AG04450 (cell line): ENCODE data around the gene CRADD. TPM values are rescaled to one million over a fixed set of nuclear protein-coding genes. Genes with fewer than 3 reads are reported as not detected.

Experiments
- CTCF ChIA-PET: fragments of 300-600, 350-600 bp; formaldehyde crosslinking; extraction: SDS; loops from one replicate; lab custom pipeline; 2022; ENCODE audit warnings: antibody characterized with exemption, inconsistent platforms; lab: Charles Lee
- POLR2A ChIA-PET: fragments of 350-600 bp; formaldehyde crosslinking; extraction: SDS; loops from one replicate; lab custom pipeline; 2021; ENCODE audit warnings: antibody characterized with exemption, inconsistent platforms; lab: Yijun Ruan, JAX
- DNase-seq: peaks from one replicate; pipeline ENCODE4 v3.0.0-alpha.2; 2011; ENCODE audit warnings: low read depth, low spot score
- H3K27ac ChIP-seq: one replicate; pipeline ENCODE4 v1.5.1; 2012; ENCODE audit warnings: low read depth, low read length, control low read depth
- H3K27me3 ChIP-seq: one replicate; pipeline ENCODE4 v1.6.0; 2012; ENCODE audit warnings: low read length; ENCODE audit not compliant: control insufficient read depth, insufficient read depth
- H3K4me3 ChIP-seq: 2 replicates; pipeline ENCODE4 v1.5.1; 2011; ENCODE audit warnings: mild to moderate bottlenecking, low read depth, low read length, control low read depth
- H3K9me3 ChIP-seq: 2 replicates; pipeline ENCODE4 v1.5.1; 2012; ENCODE audit warnings: low read length; ENCODE audit not compliant: control insufficient read depth, insufficient read depth
- CTCF ChIP-seq: IDR thresholded peaks from 2 replicates; pipeline ENCODE4 v1.5.1; 2011; ENCODE audit warnings: low read depth, low read length, control low read depth, inconsistent platforms
- polyA plus RNA-seq: library from polyadenylated mRNA; depleted of rRNA; stranded (reverse); fragments of >200 nt; gene quantifications from 2 replicates; pipeline ENCODE4 v1.2.3, GENCODE V29; 2011

CRADD gene
- polyA plus RNA-seq, 1 experiment: 8.8 TPM

DNA sequence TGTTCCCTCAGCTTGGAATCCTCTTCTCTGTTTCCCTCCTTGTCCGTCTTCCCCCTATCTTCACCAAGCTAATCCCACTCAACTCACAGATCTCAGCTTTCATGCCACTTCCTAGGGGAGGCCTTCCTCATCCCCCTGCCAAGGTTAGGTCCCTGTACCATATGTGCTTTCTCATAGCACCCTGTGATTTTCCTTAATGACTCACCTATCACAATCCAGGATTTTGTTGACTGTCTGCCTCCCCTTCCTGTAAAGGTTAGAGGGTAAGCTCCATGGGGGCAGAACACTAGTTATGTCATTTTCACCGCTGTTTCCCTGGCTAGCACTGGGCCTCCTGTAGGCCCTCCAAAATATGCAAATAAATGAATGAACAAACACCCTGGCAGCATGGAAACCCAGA is 57.6 kb downstream of the CRADD start:
- no peaks in the 10 kb centered on the region for H3K9me3 ChIP-seq
- ChIA-PET CTCF (interaction anchor here (1.1 to 1.9 kb wide), 2 partner anchors 232 to 367 kb away, joined by 4 to 6 read pairs; no protein-coding TSS in a partner anchor), POLR2A (interaction anchor here (0.6 kb wide), 1 partner anchor 144 kb away, joined by 5 read pairs; no protein-coding TSS in a partner anchor)
- no peak overlapping the region for H3K27ac ChIP-seq
- no peak for TF ChIP-seq CTCF
- no peak overlapping the region for H3K4me3 ChIP-seq
- no peak for DNase-seq
- no peaks in the 10 kb centered on the region for H3K27me3 ChIP-seq

- CTCF ChIA-PET: no interaction called here
- TF ChIP-seq CTCF: no peak
- POLR2A ChIA-PET: no interaction called here
Measured at GRCh38 chr12:93736640-93737178, 59.5 kb downstream of the CRADD start.

DNA sequence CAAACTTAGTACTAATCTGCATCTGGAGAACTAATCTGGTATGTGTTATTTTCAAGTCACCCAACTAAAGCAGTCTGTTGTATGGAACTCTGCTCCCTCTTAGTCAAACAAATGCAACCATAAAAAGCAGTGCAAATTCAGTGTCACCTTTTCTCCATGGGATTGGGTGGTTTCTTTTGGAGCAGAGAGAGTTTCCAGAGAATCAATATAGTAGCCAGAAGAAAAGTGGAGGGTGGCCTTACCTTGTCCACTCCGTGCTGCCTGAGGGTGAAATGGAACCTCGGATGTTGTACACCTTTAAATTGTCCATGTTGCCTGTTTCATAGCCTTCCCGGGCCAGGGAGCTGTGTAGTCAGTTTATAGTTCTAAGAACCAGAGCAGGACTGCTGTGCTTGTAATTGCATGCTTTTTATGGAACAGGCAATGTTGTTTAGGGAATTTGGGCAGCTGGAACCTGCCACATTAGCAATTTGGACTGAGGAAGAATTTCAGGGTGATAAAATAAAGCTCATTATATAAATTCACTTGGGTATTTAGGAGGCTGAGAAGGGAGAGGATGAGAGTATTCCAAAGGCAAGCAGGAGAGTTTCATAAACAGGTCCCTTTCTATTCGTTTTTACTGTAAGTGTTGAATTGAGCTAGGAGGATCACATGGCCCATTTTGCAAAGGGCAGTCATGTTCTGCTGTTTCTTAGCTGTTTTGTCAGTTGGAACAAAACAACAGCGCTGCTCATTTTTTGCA is 60.5 kb downstream of the CRADD start:
- POLR2A ChIA-PET: no interaction called here
- Histone ChIP-seq H3K9me3 (no peaks in the 10 kb centered on the region), H3K27me3 (no peaks in the 10 kb centered on the region), H3K4me3 (no peak overlapping the region), H3K27ac (no peak overlapping the region)
- no peak for DNase-seq
- TF ChIP-seq CTCF: no peak
- CTCF ChIA-PET: no interaction called here

More at GRCh38 chr12:93736640-93737178, 59.5 kb downstream of the CRADD start:
- Histone ChIP-seq H3K4me3 (no peak overlapping the region), H3K27ac (no peak overlapping the region), H3K9me3 (no peaks in the 10 kb centered on the region), H3K27me3 (no peaks in the 10 kb centered on the region)
- no peak for DNase-seq

DNA sequence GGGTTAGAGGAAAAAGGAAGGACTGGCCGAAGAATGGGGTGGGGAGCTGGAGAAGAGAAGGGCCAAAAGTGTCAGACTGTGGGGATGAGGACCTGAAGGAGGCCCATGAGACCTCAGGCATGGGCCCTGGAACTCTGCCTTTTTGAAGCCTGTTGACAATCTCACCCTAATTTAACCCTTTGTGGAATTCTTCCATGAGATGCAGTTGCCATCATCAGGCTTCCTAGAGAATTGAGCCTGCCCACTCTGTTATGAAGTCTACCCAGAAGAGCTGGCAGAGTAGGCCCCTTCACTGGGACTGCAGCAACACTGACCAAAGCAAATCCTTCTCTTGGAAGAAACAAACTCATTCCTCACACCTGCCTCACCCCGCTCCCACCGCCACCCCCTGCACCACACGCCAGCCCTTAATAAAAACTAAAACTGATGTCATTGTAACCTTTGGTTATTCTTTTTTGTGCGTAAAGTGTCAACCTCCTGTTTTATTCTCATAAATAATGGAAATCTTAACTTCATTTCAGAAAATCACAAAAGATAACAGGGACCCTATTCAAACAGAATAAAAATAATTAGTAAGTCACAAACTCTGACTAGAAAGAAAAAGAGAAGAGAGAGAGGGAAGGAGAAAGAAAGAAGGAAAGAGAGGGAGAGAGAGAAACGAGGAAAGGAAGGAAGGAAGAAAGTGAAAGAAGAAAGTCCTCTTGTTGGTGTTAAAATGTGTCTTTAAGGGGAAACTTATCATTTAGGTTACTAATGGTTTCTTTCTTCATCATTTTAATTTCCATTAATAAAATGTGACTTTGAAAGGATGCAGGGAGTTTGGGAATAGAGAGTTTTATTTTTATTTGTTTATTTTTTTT is 61.3 kb downstream of the CRADD start:
- Histone ChIP-seq H3K27ac (no peak overlapping the region), H3K27me3 (no peaks in the 10 kb centered on the region), H3K4me3 (no peak overlapping the region), H3K9me3 (no peaks in the 10 kb centered on the region)
- ChIA-PET POLR2A (no interaction called here), CTCF (no interaction called here)
- no peak for TF ChIP-seq CTCF
- DNase-seq: no peak
